SK-N-SH (cell line): ENCODE measurements around the gene SLC3A2. TPM values are rescaled to one million over a fixed set of nuclear protein-coding genes. Genes with fewer than 3 reads are reported as not detected.

ENCODE experiments used
- CTCF ChIA-PET: fragments of 300-600, 350-600 bp; formaldehyde crosslinking; extraction: SDS; loops from one replicate; lab custom pipeline; 2021; lab: Yijun Ruan, JAX
- POLR2A ChIA-PET: fragments of 350-600 bp; sonication (Branson Sonifier 250); formaldehyde crosslinking; extraction: SDS; loops from one replicate; lab custom pipeline; 2020; ENCODE audit warnings: antibody characterized with exemption, inconsistent platforms; lab: Yijun Ruan, JAX
- DNase-seq: peaks from one replicate; pipeline ENCODE4 v3.0.0; 2012
- H2AFZ ChIP-seq: fragments of 200-600 bp; sonication (generic); 2 replicates; pipeline ENCODE4 v1.8.1; 2016; ENCODE audit warnings: antibody characterized with exemption, mild to moderate bottlenecking, low read depth
- H3F3A ChIP-seq: fragments of 200-600 bp; sonication (generic); replicated peaks from 2 replicates; pipeline ENCODE3; 2016; ENCODE audit warnings: antibody characterized with exemption, mild to moderate bottlenecking; ENCODE audit not compliant: insufficient read depth
- H3K27ac ChIP-seq, 2 experiments: fragments of 200-500 bp in 1 of 2; fragments of 200-600 bp in 1 of 2; sonication (Bioruptor generic) in 1 of 2; sonication (generic), shearing (Covaris generic) in 1 of 2; 2 replicates each; pipeline versions ENCODE4 v1.5.1 to v1.6.1; 2014 to 2016; ENCODE audit warnings: low read depth in 2 of 2, inconsistent platforms in 1 of 2, low read length in 1 of 2, mild to moderate bottlenecking in 1 of 2, mixed read lengths in 1 of 2
- H3K27me3 ChIP-seq: fragments of 200-600 bp; sonication (generic), shearing (Covaris generic); 2 replicates; pipeline ENCODE4 v1.6.1; 2016; ENCODE audit warnings: mixed run types; ENCODE audit not compliant: insufficient read depth
- H3K36me3 ChIP-seq, 2 experiments: fragments of 200-500 bp in 1 of 2; fragments of 200-600 bp in 1 of 2; sonication (Bioruptor generic) in 1 of 2; sonication (generic) in 1 of 2; replicated peaks in 1 of 2; 2 replicates each; pipeline versions ENCODE3 to v1.5.1; 2014 to 2016; ENCODE audit warnings: low read length in 1 of 2, mild to moderate bottlenecking in 1 of 2; ENCODE audit not compliant: insufficient read depth in 2 of 2, control insufficient read depth in 1 of 2
- H3K4me1 ChIP-seq, 2 experiments: fragments of 200-500 bp in 1 of 2; fragments of 200-600 bp in 1 of 2; sonication (Bioruptor generic) in 1 of 2; sonication (generic), shearing (Covaris generic) in 1 of 2; 2 replicates each; pipeline versions ENCODE4 v1.5.1 to v1.6.1; 2014 to 2016; ENCODE audit warnings: low read depth in 1 of 2, low read length in 1 of 2, mixed run types in 1 of 2; ENCODE audit not compliant: insufficient read depth in 2 of 2, control insufficient read depth in 1 of 2
- H3K4me2 ChIP-seq: fragments of 200-600 bp; sonication (generic), shearing (Covaris generic); 2 replicates; pipeline ENCODE4 v1.6.1; 2017; ENCODE audit warnings: mixed run types
- H3K4me3 ChIP-seq, 2 experiments: fragments of 200-500 bp in 1 of 2; fragments of 200-600 bp in 1 of 2; sonication (Bioruptor generic) in 1 of 2; sonication (generic), shearing (Covaris generic) in 1 of 2; 2 replicates each; pipeline versions ENCODE4 v1.5.1 to v1.8.1; 2014 to 2016; ENCODE audit warnings: low read depth in 2 of 2, inconsistent platforms in 1 of 2, low read length in 1 of 2, mild to moderate bottlenecking in 1 of 2, mixed read lengths in 1 of 2, moderate library complexity in 1 of 2
- H3K79me2 ChIP-seq: fragments of 200-600 bp; sonication (generic); 2 replicates; pipeline ENCODE4 v1.8.1; 2017; ENCODE audit warnings: mild to moderate bottlenecking; ENCODE audit not compliant: insufficient read depth
- H3K9ac ChIP-seq: fragments of 200-600 bp; sonication (generic); 2 replicates; pipeline ENCODE4 v1.6.1; 2017; ENCODE audit warnings: mixed run types
- H3K9me2 ChIP-seq: fragments of 200-600 bp; sonication (generic); 2 replicates; pipeline ENCODE4 v1.6.1; 2017; ENCODE audit warnings: mixed run types
- H3K9me3 ChIP-seq: fragments of 200-600 bp; sonication (generic); 2 replicates; pipeline ENCODE4 v1.6.1; 2017; ENCODE audit warnings: mixed run types, mild to moderate bottlenecking, moderate library complexity
- H4K20me1 ChIP-seq: fragments of 200-600 bp; sonication (generic); 2 replicates; pipeline ENCODE4 v1.6.1; 2017; ENCODE audit warnings: mild to moderate bottlenecking, mixed run types; ENCODE audit not compliant: insufficient read depth
- ELF1 ChIP-seq: IDR thresholded peaks from 2 replicates; pipeline ENCODE4 v1.4.0; 2012
- JUND ChIP-seq: IDR thresholded peaks from 2 replicates; pipeline ENCODE4 v1.4.0; 2012
- POLR2AphosphoS5 ChIP-seq: IDR thresholded peaks from 2 replicates; pipeline ENCODE4 v1.6.1; 2012; ENCODE audit warnings: low read depth, low read length
- RCOR1 ChIP-seq: fragments of 150-350 bp; IDR thresholded peaks from 2 replicates; pipeline ENCODE4 v1.6.1; 2017; ENCODE audit warnings: antibody characterized with exemption, low read length
- TEAD4 ChIP-seq: IDR thresholded peaks from 2 replicates; pipeline ENCODE4 v1.4.0; 2012; ENCODE audit warnings: mild to moderate bottlenecking, borderline replicate concordance; ENCODE audit not compliant: insufficient read depth
- WGBS: methylation state at CpG from one replicate; pipeline ENCODE4 v1.1.6; 2017; ENCODE audit warnings: low lambda C conversion rate; 5-methylcytosine and 5-hydroxymethylcytosine counted together
- polyA plus RNA-seq, 3 experiments: library from polyadenylated mRNA; depleted of rRNA; stranded (reverse); fragments of >200 nt; gene quantifications; 2 replicates each; pipeline ENCODE4 v1.2.3, GENCODE V29; 2012
- TF ChIP-seq, protein P1 (sequence below): IDR thresholded peaks from 2 replicates; pipeline ENCODE4 v1.4.0; 2012; ENCODE audit warnings: low read depth, borderline replicate concordance
- TF ChIP-seq, protein P2 (sequence below): IDR thresholded peaks from 2 replicates; pipeline ENCODE4 v1.6.1; 2012; ENCODE audit warnings: mild to moderate bottlenecking, low read depth, low read length, moderate library complexity
- TF ChIP-seq, protein P3 (sequence below): IDR thresholded peaks from 2 replicates; pipeline ENCODE4; 2012

Gene SLC3A2
- polyA plus RNA-seq, 1 of the 3 experiments (the other 2 are of a cell fraction), result 308 TPM

DNA sequence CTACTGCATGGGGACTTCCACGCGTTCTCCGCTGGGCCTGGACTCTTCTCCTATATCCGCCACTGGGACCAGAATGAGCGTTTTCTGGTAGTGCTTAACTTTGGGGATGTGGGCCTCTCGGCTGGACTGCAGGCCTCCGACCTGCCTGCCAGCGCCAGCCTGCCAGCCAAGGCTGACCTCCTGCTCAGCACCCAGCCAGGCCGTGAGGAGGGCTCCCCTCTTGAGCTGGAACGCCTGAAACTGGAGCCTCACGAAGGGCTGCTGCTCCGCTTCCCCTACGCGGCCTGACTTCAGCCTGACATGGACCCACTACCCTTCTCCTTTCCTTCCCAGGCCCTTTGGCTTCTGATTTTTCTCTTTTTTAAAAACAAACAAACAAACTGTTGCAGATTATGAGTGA is 7.7 kb downstream of the SLC3A2 start:
- WGBS, result 94% methylated on average over 14 of the region's 14 CpGs
- TF ChIP-seq RCOR1, result no peak
- no peak overlapping the region for H3K4me2 ChIP-seq

DNA sequence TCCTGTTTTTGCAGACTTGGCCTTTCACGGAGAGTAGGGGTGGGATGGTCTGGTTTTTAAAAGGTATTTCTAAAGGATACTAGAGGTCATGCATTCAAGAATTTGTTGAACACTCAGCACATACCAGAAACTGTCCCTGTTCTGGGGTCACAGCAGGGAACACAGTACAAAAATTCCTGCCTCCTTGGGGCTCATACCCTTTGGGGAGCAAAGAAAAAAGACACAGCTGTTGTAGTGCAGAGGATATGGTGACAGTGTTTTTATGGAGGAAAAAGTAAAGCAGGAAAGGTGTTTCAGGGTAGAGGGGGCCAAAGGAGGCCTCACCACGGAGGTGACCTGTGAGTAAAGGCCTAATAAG is 8.4 kb downstream of the SLC3A2 start:
- no peak for DNase-seq
- Histone ChIP-seq H3K9me2 (no peaks in the 10 kb centered on the region), H3F3A (peaks cover 60% of the 10 kb centered on the region), H4K20me1 (peaks cover 61% of the 10 kb centered on the region), H3K9me3 (no peaks in the 10 kb centered on the region), H3K36me3 (peaks cover 42 to 57% of the 10 kb centered on the region in 2 experiments), H3K9ac (no peak overlapping the region), H2AFZ (no peak overlapping the region), H3K4me2 (no peak overlapping the region), H3K27ac (peak overlapping the region in 1 of 2 experiments; percentile 4; a peak in 1 of 4 replicates), H3K79me2 (peaks cover 33% of the 10 kb centered on the region), H3K4me1 (peaks cover 0 to 16% of the 10 kb centered on the region in 2 experiments; a peak in 3 of 4 replicates), H3K27me3 (no peaks in the 10 kb centered on the region), H3K4me3 (no peak overlapping the region)
- ChIA-PET CTCF (interaction anchor here (1.1 to 1.8 kb wide), 3 partner anchors 8 to 135 kb away, joined by 4 to 11 read pairs (median 6); partner anchors contain the start of gene SLC3A2), POLR2A (interaction anchor here (1.1 to 1.5 kb wide), 3 partner anchors 7 to 180 kb away, joined by 3 to 7 read pairs (median 6); no protein-coding TSS in a partner anchor)
- 63% methylated on average over 2 of the region's 2 CpGs for whole genome bisulfite sequencing
- TF ChIP-seq, protein P1, sequence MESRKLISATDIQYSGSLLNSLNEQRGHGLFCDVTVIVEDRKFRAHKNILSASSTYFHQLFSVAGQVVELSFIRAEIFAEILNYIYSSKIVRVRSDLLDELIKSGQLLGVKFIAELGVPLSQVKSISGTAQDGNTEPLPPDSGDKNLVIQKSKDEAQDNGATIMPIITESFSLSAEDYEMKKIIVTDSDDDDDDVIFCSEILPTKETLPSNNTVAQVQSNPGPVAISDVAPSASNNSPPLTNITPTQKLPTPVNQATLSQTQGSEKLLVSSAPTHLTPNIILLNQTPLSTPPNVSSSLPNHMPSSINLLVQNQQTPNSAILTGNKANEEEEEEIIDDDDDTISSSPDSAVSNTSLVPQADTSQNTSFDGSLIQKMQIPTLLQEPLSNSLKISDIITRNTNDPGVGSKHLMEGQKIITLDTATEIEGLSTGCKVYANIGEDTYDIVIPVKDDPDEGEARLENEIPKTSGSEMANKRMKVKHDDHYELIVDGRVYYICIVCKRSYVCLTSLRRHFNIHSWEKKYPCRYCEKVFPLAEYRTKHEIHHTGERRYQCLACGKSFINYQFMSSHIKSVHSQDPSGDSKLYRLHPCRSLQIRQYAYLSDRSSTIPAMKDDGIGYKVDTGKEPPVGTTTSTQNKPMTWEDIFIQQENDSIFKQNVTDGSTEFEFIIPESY, result no peak

More for the DNA sequence above, 7.7 kb downstream of the SLC3A2 start:
- Histone ChIP-seq H3K79me2 (peaks cover 40% of the 10 kb centered on the region), H3F3A (peaks cover 60% of the 10 kb centered on the region), H2AFZ (no peak overlapping the region), H3K36me3 (peaks cover 49 to 64% of the 10 kb centered on the region in 2 experiments), H3K9me3 (no peaks in the 10 kb centered on the region), H3K27me3 (no peaks in the 10 kb centered on the region), H4K20me1 (peaks cover 68% of the 10 kb centered on the region), H3K9ac (no peak overlapping the region), H3K27ac (no peak overlapping the region), H3K4me3 (no peak overlapping the region), H3K9me2 (no peaks in the 10 kb centered on the region), H3K4me1 (peaks cover 7 to 23% of the 10 kb centered on the region in 2 experiments)
- ChIA-PET CTCF (interaction anchor here (1.8 kb wide), 1 partner anchor 135 kb away, joined by 6 read pairs; no protein-coding TSS in a partner anchor), POLR2A (no interaction called here)
- DNase-seq, result no peak

DNA sequence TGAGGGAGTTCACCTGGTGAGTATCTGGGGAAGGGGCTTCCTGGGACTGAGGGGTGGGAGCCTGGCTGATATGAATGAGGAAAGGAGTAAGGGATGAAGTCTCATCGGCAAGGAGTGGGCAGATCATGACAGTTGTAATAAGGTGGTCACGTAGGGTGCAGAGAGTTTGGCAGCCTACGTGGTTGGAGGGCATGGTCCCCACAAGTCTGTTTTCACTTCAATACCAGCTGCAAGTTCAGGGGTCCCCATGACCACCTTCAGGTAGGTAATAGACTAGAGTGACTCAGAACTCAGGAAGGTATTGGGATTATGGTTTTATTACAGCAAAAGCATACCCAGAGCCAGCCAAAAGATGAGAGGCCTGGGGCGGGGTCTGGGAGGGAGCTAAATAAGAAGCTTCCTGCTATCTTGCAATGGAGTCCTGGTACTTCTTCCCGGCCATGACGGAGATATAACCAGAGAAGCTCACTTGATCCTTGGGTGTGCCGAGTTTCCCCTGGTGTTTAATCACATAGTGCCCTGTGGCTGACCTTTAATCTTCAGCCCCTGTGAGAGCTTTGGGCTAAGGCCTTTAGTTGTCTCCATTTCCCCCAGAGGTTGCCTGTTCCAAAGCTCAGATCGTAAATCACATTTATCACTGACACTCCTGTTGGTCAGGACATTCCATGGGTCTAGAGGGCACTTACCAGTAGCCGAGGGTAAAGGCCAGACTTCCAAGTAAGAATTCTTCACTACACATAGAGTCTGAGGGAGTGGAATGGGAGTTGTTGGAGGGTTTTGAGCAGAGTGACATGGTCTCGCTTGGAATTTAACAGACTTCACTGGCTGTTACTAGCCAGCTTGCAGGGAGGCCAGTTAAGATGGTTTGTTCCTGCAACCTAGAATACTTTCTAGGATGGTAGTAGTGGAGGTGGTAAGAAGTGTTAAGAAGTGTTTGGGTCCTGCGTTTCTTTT is 9.1 kb downstream of the SLC3A2 start:
- 82% methylated on average over 11 of the region's 11 CpGs for WGBS
- Histone ChIP-seq H2AFZ (no peak overlapping the region), H3K4me3 (no peak overlapping the region), H3K9ac (no peak overlapping the region), H3F3A (peaks cover 60% of the 10 kb centered on the region), H3K36me3 (peaks cover 36 to 50% of the 10 kb centered on the region in 2 experiments), H3K4me1 (peaks cover 0 to 10% of the 10 kb centered on the region in 2 experiments; a peak in 2 of 4 replicates), H3K9me2 (no peaks in the 10 kb centered on the region), H4K20me1 (peaks cover 54% of the 10 kb centered on the region), H3K27me3 (no peaks in the 10 kb centered on the region), H3K9me3 (no peaks in the 10 kb centered on the region), H3K4me2 (no peak overlapping the region), H3K79me2 (peaks cover 26% of the 10 kb centered on the region), H3K27ac (peak overlapping the region in 1 of 2 experiments; percentile 4; a peak in 1 of 4 replicates)
- DNase-seq, result no peak
- ChIA-PET POLR2A (interaction anchor here (0.6 to 1.5 kb wide), 5 partner anchors 8 to 1330 kb away, joined by 3 to 7 read pairs (median 4); partner anchors contain the start of gene HNRNPUL2), CTCF (interaction anchor here (0.6 to 1.8 kb wide), 5 partner anchors 9 to 134 kb away, joined by 3 to 11 read pairs (median 4); partner anchors contain the start of gene SLC3A2)
- TF ChIP-seq, protein P2, sequence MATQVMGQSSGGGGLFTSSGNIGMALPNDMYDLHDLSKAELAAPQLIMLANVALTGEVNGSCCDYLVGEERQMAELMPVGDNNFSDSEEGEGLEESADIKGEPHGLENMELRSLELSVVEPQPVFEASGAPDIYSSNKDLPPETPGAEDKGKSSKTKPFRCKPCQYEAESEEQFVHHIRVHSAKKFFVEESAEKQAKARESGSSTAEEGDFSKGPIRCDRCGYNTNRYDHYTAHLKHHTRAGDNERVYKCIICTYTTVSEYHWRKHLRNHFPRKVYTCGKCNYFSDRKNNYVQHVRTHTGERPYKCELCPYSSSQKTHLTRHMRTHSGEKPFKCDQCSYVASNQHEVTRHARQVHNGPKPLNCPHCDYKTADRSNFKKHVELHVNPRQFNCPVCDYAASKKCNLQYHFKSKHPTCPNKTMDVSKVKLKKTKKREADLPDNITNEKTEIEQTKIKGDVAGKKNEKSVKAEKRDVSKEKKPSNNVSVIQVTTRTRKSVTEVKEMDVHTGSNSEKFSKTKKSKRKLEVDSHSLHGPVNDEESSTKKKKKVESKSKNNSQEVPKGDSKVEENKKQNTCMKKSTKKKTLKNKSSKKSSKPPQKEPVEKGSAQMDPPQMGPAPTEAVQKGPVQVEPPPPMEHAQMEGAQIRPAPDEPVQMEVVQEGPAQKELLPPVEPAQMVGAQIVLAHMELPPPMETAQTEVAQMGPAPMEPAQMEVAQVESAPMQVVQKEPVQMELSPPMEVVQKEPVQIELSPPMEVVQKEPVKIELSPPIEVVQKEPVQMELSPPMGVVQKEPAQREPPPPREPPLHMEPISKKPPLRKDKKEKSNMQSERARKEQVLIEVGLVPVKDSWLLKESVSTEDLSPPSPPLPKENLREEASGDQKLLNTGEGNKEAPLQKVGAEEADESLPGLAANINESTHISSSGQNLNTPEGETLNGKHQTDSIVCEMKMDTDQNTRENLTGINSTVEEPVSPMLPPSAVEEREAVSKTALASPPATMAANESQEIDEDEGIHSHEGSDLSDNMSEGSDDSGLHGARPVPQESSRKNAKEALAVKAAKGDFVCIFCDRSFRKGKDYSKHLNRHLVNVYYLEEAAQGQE, result no peak
- TF ChIP-seq, protein P3, sequence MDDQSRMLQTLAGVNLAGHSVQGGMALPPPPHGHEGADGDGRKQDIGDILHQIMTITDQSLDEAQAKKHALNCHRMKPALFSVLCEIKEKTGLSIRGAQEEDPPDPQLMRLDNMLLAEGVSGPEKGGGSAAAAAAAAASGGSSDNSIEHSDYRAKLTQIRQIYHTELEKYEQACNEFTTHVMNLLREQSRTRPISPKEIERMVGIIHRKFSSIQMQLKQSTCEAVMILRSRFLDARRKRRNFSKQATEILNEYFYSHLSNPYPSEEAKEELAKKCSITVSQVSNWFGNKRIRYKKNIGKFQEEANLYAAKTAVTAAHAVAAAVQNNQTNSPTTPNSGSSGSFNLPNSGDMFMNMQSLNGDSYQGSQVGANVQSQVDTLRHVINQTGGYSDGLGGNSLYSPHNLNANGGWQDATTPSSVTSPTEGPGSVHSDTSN, result peak; percentile 18; the same call in 1 of the 2 replicates
- TF ChIP-seq TEAD4, result no peak
- TF ChIP-seq ELF1, result no peak
- TF ChIP-seq POLR2AphosphoS5, result peak; percentile 65
- TF ChIP-seq JUND, result 0 out of 2 replicates have a peak, but pooled peaks have one; percentile 17
